ENCODE measurements around the gene KATNB1.
"Not testable (repeated sequence)": the region's sequence is repeated elsewhere in the genome, so short reads cannot be mapped to it uniquely, and the experiment has no call there.

The KATNB1 gene

GRCh38 chr16:57744642-57744903 lies 9.0 kb downstream of the KATNB1 start:
- H3K4me1 ChIP-seq (ENCODE audit: control insufficient read depth, insufficient read depth, low read length): no peaks in the 10 kb centered on the region
- H3K9ac ChIP-seq (ENCODE audit: low read length): no peak overlapping the region
- peaks cover 4% of the 10 kb centered on the region for H3K36me3 ChIP-seq (ENCODE audit: control insufficient read depth, insufficient read depth, low read length)
- H3K27me3 ChIP-seq (ENCODE audit: control insufficient read depth, insufficient read depth, low read length): no peaks in the 10 kb centered on the region
- no peak overlapping the region for H3K27ac ChIP-seq (ENCODE audit: low read depth, low read length)
- no peak overlapping the region for H3K4me3 ChIP-seq (ENCODE audit: low read length)

- H3K27me3 ChIP-seq (ENCODE audit: control insufficient read depth, insufficient read depth, low read length): no peaks in the 10 kb centered on the region
- no peak overlapping the region for H3K27ac ChIP-seq (ENCODE audit: low read depth, low read length)
- no peak overlapping the region for H3K9ac ChIP-seq (ENCODE audit: low read length)
- H3K36me3 ChIP-seq (ENCODE audit: control insufficient read depth, insufficient read depth, low read length): peaks cover 4% of the 10 kb centered on the region
- no peaks in the 10 kb centered on the region for H3K4me1 ChIP-seq (ENCODE audit: control insufficient read depth, insufficient read depth, low read length)
- H3K4me3 ChIP-seq (ENCODE audit: low read length): no peak overlapping the region
Observed at GRCh38 chr16:57745768-57746167, 10.2 kb downstream of the KATNB1 start.

DNA sequence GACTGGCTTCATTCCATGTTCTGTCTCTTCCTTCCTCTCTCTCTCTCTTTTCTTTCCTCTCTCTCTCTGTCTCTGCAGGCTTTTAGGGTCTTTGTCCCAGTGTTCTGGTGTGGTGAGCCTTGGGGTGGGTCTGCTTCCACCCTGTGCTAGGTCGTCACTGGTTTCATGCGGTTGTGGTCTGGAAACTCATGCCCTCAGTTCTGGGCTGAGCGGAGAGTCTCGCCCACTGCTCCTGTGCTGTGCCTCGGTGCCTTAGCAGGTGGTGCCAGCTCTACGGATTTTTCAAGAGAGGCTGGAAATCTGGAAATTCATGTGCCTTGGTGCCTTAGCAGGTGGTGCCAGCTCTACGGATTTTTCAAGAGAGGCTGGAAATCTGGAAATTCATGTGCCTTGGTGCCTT lies 10.7 kb downstream of the KATNB1 start:
- H3K27ac ChIP-seq (ENCODE audit: low read depth, low read length); H3K27me3 ChIP-seq (ENCODE audit: control insufficient read depth, insufficient read depth, low read length); H3K4me1 ChIP-seq (ENCODE audit: control insufficient read depth, insufficient read depth, low read length); H3K9ac ChIP-seq (ENCODE audit: low read length); H3K4me3 ChIP-seq (ENCODE audit: low read length); H3K36me3 ChIP-seq (ENCODE audit: control insufficient read depth, insufficient read depth, low read length): not testable (repeated sequence)

- Histone ChIP-seq H3K4me1 (ENCODE audit: control insufficient read depth, insufficient read depth, low read length) (no peaks in the 10 kb centered on the region), H3K36me3 (ENCODE audit: control insufficient read depth, insufficient read depth, low read length) (peaks cover 4% of the 10 kb centered on the region), H3K27me3 (ENCODE audit: control insufficient read depth, insufficient read depth, low read length) (no peaks in the 10 kb centered on the region), H3K27ac (ENCODE audit: low read depth, low read length) (no peak overlapping the region), H3K4me3 (ENCODE audit: low read length) (no peak overlapping the region), H3K9ac (ENCODE audit: low read length) (no peak overlapping the region)
Observed at GRCh38 chr16:57747091-57747490, 11.5 kb downstream of the KATNB1 start.

- no peak overlapping the region for H3K4me3 ChIP-seq (ENCODE audit: low read length)
- H3K27me3 ChIP-seq (ENCODE audit: control insufficient read depth, insufficient read depth, low read length): no peaks in the 10 kb centered on the region
- no peak overlapping the region for H3K27ac ChIP-seq (ENCODE audit: low read depth, low read length)
- H3K4me1 ChIP-seq (ENCODE audit: control insufficient read depth, insufficient read depth, low read length): no peaks in the 10 kb centered on the region
- peaks cover 4% of the 10 kb centered on the region for H3K36me3 ChIP-seq (ENCODE audit: control insufficient read depth, insufficient read depth, low read length)
- H3K9ac ChIP-seq (ENCODE audit: low read length): no peak overlapping the region
Observed at GRCh38 chr16:57747496-57747895, 11.9 kb downstream of the KATNB1 start.

- H3K36me3 ChIP-seq (ENCODE audit: control insufficient read depth, insufficient read depth, low read length): peaks cover 4% of the 10 kb centered on the region
Observed at GRCh38 chr16:57747996-57748395, 12.4 kb downstream of the KATNB1 start.

GRCh38 chr16:57748596-57748995 lies 13.0 kb downstream of the KATNB1 start:
- Histone ChIP-seq H3K9ac (ENCODE audit: low read length) (no peak overlapping the region), H3K27me3 (ENCODE audit: control insufficient read depth, insufficient read depth, low read length) (no peaks in the 10 kb centered on the region), H3K36me3 (ENCODE audit: control insufficient read depth, insufficient read depth, low read length) (peaks cover 2% of the 10 kb centered on the region), H3K4me3 (ENCODE audit: low read length) (no peak overlapping the region), H3K27ac (ENCODE audit: low read depth, low read length) (no peak overlapping the region), H3K4me1 (ENCODE audit: control insufficient read depth, insufficient read depth, low read length) (no peaks in the 10 kb centered on the region)

More at GRCh38 chr16:57747996-57748395, 12.4 kb downstream of the KATNB1 start:
- H3K9ac ChIP-seq (ENCODE audit: low read length): no peak overlapping the region
- no peak overlapping the region for H3K27ac ChIP-seq (ENCODE audit: low read depth, low read length)
- H3K4me3 ChIP-seq (ENCODE audit: low read length): no peak overlapping the region
- no peaks in the 10 kb centered on the region for H3K4me1 ChIP-seq (ENCODE audit: control insufficient read depth, insufficient read depth, low read length)
- H3K27me3 ChIP-seq (ENCODE audit: control insufficient read depth, insufficient read depth, low read length): no peaks in the 10 kb centered on the region

GRCh38 chr16:57749101-57749692 lies 13.6 kb downstream of the KATNB1 start:
- H3K4me1 ChIP-seq (ENCODE audit: control insufficient read depth, insufficient read depth, low read length): no peaks in the 10 kb centered on the region
- no peak overlapping the region for H3K9ac ChIP-seq (ENCODE audit: low read length)
- H3K36me3 ChIP-seq (ENCODE audit: control insufficient read depth, insufficient read depth, low read length): peaks cover 3% of the 10 kb centered on the region
- H3K4me3 ChIP-seq (ENCODE audit: low read length): no peak overlapping the region
- H3K27me3 ChIP-seq (ENCODE audit: control insufficient read depth, insufficient read depth, low read length): no peaks in the 10 kb centered on the region
- no peak overlapping the region for H3K27ac ChIP-seq (ENCODE audit: low read depth, low read length)

DNA sequence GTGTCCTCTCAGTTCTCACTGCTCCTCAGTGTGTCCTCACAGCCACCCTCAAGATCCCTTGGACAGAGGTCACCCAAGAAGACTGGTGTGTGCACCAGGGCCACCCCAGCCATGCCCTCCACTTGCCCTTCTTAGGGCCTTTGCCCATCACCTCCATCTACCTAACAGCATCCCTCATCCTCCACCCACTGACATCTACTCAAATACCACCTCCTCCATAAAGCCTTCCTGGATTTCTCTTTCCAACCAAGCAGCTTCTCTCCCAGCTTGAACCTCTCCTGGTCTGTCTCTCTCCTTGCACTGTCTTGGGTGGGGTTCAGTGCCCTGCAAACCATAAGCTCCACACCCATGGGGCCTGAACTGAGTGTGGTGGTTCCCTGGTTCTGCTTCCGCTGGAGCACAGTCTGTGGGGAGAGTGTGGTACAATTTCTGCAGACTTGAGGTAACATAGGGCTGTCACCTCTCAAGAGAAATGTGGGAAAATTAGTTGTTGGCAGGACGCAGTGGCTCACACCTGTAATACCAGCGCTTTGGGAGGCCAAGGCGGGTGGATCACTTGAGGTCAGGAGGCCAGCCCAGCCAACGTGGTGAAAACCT lies 14.4 kb downstream of the KATNB1 start:
- Histone ChIP-seq H3K4me1 (ENCODE audit: control insufficient read depth, insufficient read depth, low read length) (no peaks in the 10 kb centered on the region), H3K27me3 (ENCODE audit: control insufficient read depth, insufficient read depth, low read length) (no peaks in the 10 kb centered on the region), H3K36me3 (ENCODE audit: control insufficient read depth, insufficient read depth, low read length) (peaks cover 2% of the 10 kb centered on the region)

GRCh38 chr16:57750796-57751538 lies 15.4 kb downstream of the KATNB1 start:
- no peak overlapping the region for H3K9ac ChIP-seq (ENCODE audit: low read length)
- H3K27ac ChIP-seq (ENCODE audit: low read depth, low read length): no peak overlapping the region
- no peaks in the 10 kb centered on the region for H3K4me1 ChIP-seq (ENCODE audit: control insufficient read depth, insufficient read depth, low read length)
- no peaks in the 10 kb centered on the region for H3K27me3 ChIP-seq (ENCODE audit: control insufficient read depth, insufficient read depth, low read length)
- peaks cover 3% of the 10 kb centered on the region for H3K36me3 ChIP-seq (ENCODE audit: control insufficient read depth, insufficient read depth, low read length)
- no peak overlapping the region for H3K4me3 ChIP-seq (ENCODE audit: low read length)

More for the DNA sequence above, 14.4 kb downstream of the KATNB1 start:
- H3K27ac ChIP-seq (ENCODE audit: low read depth, low read length): no peak overlapping the region
- H3K4me3 ChIP-seq (ENCODE audit: low read length): no peak overlapping the region
- H3K9ac ChIP-seq (ENCODE audit: low read length): no peak overlapping the region

GRCh38 chr16:57751539-57752202 lies 16.1 kb downstream of the KATNB1 start:
- no peak overlapping the region for H3K9ac ChIP-seq (ENCODE audit: low read length)
- peaks cover 4% of the 10 kb centered on the region for H3K36me3 ChIP-seq (ENCODE audit: control insufficient read depth, insufficient read depth, low read length)
- H3K27me3 ChIP-seq (ENCODE audit: control insufficient read depth, insufficient read depth, low read length): no peaks in the 10 kb centered on the region
- H3K27ac ChIP-seq (ENCODE audit: low read depth, low read length): no peak overlapping the region
- H3K4me3 ChIP-seq (ENCODE audit: low read length): no peak overlapping the region
- no peaks in the 10 kb centered on the region for H3K4me1 ChIP-seq (ENCODE audit: control insufficient read depth, insufficient read depth, low read length)

DNA sequence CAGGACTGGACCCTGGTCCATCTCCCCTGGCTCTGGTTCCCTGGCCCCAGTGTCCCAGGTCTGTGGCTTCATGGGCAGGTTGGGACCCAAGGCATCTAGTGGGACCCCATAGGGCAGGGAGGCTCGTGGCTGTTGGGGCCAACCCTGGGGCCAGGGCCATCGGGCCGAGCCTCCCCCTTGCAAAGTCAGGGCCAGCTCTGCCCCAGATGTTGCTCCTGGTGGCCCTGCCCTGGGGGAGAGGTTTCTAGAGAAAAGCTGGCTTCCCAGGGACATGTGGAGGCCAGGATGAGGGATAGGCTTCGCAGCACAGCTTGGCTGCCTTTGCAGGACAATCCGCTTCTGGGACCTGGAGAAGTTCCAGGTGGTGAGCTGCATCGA lies 16.6 kb downstream of the KATNB1 start:
- Histone ChIP-seq H3K4me3 (ENCODE audit: low read length) (no peak overlapping the region), H3K9ac (ENCODE audit: low read length) (no peak overlapping the region), H3K4me1 (ENCODE audit: control insufficient read depth, insufficient read depth, low read length) (no peaks in the 10 kb centered on the region), H3K36me3 (ENCODE audit: control insufficient read depth, insufficient read depth, low read length) (peaks cover 4% of the 10 kb centered on the region), H3K27ac (ENCODE audit: low read depth, low read length) (no peak overlapping the region), H3K27me3 (ENCODE audit: control insufficient read depth, insufficient read depth, low read length) (no peaks in the 10 kb centered on the region)

Data from rectal smooth muscle tissue (tissue), 1 donor.